ENCODE data around the gene CHST13.

DNA sequence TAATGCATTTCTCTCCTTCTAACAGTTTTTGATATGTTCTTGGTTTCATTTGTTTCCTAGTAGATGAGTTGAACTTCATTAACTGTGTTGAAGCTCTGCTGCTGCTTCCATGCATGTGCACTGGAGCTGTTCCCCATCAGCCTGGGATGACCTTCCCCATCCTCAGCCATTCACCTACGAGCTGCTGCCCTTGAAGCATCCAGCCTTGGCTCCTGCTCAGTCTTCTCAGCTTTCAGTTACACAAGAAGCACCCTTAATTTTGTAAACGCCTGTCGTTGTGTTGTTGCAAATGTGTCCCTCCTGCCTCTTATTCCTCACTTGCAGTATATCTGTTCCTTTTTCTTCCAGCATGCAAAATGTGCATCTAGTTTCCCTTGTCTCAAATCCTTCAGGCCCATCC, 39.8 kb upstream of the CHST13 start:
- TF ChIP-seq SP1 (IDR thresholded peaks at IDR 0.05): no peak
- no peak for TF ChIP-seq FOXM1 (IDR thresholded peaks at IDR 0.05; ENCODE audit: borderline replicate concordance)
- no peak for TF ChIP-seq L3MBTL2 (conservative IDR thresholded peaks at IDR 0.05)
- no peak for TF ChIP-seq HDGF (IDR thresholded peaks at IDR 0.05; ENCODE audit: borderline replicate concordance)
- no peak for TF ChIP-seq BHLHE40 (IDR thresholded peaks at IDR 0.05; ENCODE audit: borderline replicate concordance)

Data from HEK293T (cell line).